Vagina (tissue), 2 donors: ENCODE data around the gene CAV3. TPM values are rescaled to one million over a fixed set of nuclear protein-coding genes. Genes with fewer than 3 reads are reported as not detected.

ENCODE experiments used
- DNase-seq, 2 donors: peaks; one replicate each; pipeline ENCODE4 v3.0.0-alpha.2; 2017; ENCODE audit errors: extremely low spot score in 2 of 2
- H3K27ac ChIP-seq: fragments of 200-600 bp; sonication (generic); one replicate; pipeline ENCODE4 v1.5.1; 2019
- H3K27me3 ChIP-seq: fragments of 200-600 bp; sonication (generic); one replicate; pipeline ENCODE4 v1.5.1; 2019
- H3K36me3 ChIP-seq, 2 donors: fragments of 200-600 bp; sonication (generic); one replicate each; pipeline ENCODE4 v1.5.1; 2017 to 2019
- H3K4me1 ChIP-seq: fragments of 200-600 bp; sonication (generic); one replicate; pipeline ENCODE4 v1.5.1; 2019
- H3K4me3 ChIP-seq, 2 donors: fragments of 200-600 bp; sonication (generic); 1 replicate in 1 of 2; 2 replicates in 1 of 2; pipeline ENCODE4 v1.5.1; 2016 to 2019
- H3K9me3 ChIP-seq: fragments of 200-600 bp; sonication (generic); one replicate; pipeline ENCODE4 v1.5.1; 2019
- CTCF ChIP-seq, 3 experiments: fragments of 450-650 bp in 2 of 3; fragments of 200-600 bp in 1 of 3; sonication (generic) in 1 of 3; IDR thresholded peaks; one replicate each; pipeline ENCODE4 v1.5.1; 2017 to 2019; ENCODE audit warnings: antibody characterized with exemption in 3 of 3, mild to moderate bottlenecking in 2 of 3, moderate library complexity in 2 of 3
- POLR2A ChIP-seq, 2 donors: fragments of 450-650 bp; IDR thresholded peaks; one replicate each; pipeline ENCODE4 v1.6.1; 2017; ENCODE audit warnings: antibody characterized with exemption in 2 of 2, mild to moderate bottlenecking in 2 of 2, moderate library complexity in 2 of 2
- POLR2AphosphoS5 ChIP-seq, 2 donors: sonication (generic); formaldehyde crosslinking; IDR thresholded peaks; one replicate each; pipeline ENCODE4 v1.9.0; 2017; ENCODE audit warnings: antibody characterized with exemption in 2 of 2, mild to moderate bottlenecking in 2 of 2, low read depth in 1 of 2; ENCODE audit not compliant: insufficient read depth in 1 of 2
- intact Hi-C: fragments of 100-400 bp; cut with DNase I; formaldehyde crosslinking; loops from one replicate; pipeline ENCODE4 v1.15.1; 2023
- total RNA-seq: library from RNA; depleted of rRNA; stranded (reverse); fragments of >200 nt; gene quantifications from one replicate; pipeline ENCODE4 v1.2.3, GENCODE V29; 2016

Gene CAV3
- total RNA-seq, 1 donor from 2014 or later: not detected

DNA sequence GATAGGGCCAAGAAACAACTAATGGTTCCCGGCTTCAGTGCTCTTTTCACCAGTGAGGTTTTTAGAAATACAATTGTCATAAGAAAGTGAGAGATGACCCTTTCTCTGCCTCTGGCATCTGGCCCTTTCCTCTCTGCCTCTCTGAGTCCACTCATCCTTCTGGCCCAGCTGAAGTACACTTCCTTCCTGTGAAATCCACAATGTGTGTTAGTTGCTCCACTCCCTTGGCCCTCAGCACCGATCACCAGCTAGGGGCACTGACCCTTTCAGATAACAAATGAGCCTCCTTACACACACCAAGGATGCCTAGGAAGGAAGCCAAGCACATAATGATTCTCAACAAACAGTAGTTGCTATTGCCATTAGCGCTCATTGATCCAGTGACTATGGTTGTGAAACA is 2.9 kb upstream of the CAV3 start:
- no peak overlapping the region for H3K4me3 ChIP-seq
- H3K27ac ChIP-seq: no peak overlapping the region
- no peak for DNase-seq
- no peaks in the 10 kb centered on the region for H3K36me3 ChIP-seq
- H3K27me3 ChIP-seq: no peaks in the 10 kb centered on the region
- no peaks in the 10 kb centered on the region for H3K9me3 ChIP-seq
- intact Hi-C loops: no loop called here
- TF ChIP-seq POLR2AphosphoS5 (IDR thresholded peaks at IDR 0.05; ENCODE audit: insufficient read depth in 1 of 2, low read depth in 1 of 2) (no peak), CTCF (IDR thresholded peaks at IDR 0.05) (no peak), POLR2A (IDR thresholded peaks at IDR 0.05) (no peak)
- no peaks in the 10 kb centered on the region for H3K4me1 ChIP-seq

DNA sequence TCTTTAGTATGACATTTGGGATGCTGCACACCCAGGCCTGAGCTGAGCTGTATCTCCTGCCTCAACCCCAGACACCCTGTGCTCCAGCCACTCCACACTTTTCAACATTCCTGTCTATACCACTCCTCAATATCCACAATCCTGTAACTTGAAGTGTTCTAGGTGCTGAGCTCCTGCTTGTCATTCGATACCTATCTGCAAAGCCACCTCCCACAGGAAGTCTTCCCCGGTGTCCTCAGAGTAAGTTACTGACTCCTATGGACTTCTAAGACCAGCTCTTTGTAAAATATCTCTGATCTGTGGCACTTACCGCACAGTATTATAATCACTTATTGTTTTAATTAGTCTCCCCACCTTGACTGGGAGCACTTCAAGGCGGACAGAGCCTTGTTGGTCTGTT is 1.2 kb upstream of the CAV3 start:
- no peak overlapping the region for H3K27ac ChIP-seq
- intact Hi-C loops: no loop called here
- H3K9me3 ChIP-seq: no peaks in the 10 kb centered on the region
- H3K4me3 ChIP-seq: no peak overlapping the region
- H3K36me3 ChIP-seq: no peaks in the 10 kb centered on the region
- H3K27me3 ChIP-seq: no peaks in the 10 kb centered on the region
- TF ChIP-seq POLR2A (IDR thresholded peaks at IDR 0.05): no peak
- TF ChIP-seq CTCF (IDR thresholded peaks at IDR 0.05): no peak
- TF ChIP-seq POLR2AphosphoS5 (IDR thresholded peaks at IDR 0.05; ENCODE audit: insufficient read depth in 1 of 2, low read depth in 1 of 2): no peak
- no peaks in the 10 kb centered on the region for H3K4me1 ChIP-seq
- DNase-seq: no peak

- TF ChIP-seq CTCF (IDR thresholded peaks at IDR 0.05) (no peak), POLR2A (IDR thresholded peaks at IDR 0.05) (no peak), POLR2AphosphoS5 (IDR thresholded peaks at IDR 0.05; ENCODE audit: insufficient read depth in 1 of 2, low read depth in 1 of 2) (no peak)
- intact Hi-C loops: no loop called here
These were observed 706 bp downstream of the CAV3 start for GRCh38 chr3:8734137-8734878.

DNA sequence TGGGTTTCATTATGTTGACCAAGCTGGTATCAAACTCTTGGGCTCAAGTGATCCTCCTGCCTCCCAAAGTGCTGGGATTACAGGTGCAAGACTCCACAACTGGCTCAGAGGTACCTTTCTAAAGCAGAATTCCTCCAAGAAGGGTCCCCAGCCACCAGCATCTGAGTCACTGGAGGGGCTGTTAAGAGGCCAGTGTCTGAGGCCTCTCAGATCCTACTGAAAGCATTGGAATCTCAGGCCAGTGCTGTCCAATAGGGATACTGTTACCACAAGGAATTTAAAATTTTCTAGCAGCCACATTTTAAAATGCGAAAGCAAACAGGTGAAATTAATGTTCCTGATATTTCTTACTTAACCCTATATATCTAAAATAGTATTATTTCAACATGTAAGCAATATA is 1.3 kb downstream of the CAV3 start:
- no peak overlapping the region for H3K4me3 ChIP-seq
- intact Hi-C loops: no loop called here
- H3K27me3 ChIP-seq: no peaks in the 10 kb centered on the region
- no peaks in the 10 kb centered on the region for H3K36me3 ChIP-seq
- no peak for TF ChIP-seq CTCF (IDR thresholded peaks at IDR 0.05)
- no peak for TF ChIP-seq POLR2A (IDR thresholded peaks at IDR 0.05)
- no peak overlapping the region for H3K27ac ChIP-seq
- no peaks in the 10 kb centered on the region for H3K4me1 ChIP-seq
- no peak for DNase-seq
- H3K9me3 ChIP-seq: no peaks in the 10 kb centered on the region

More at GRCh38 chr3:8734137-8734878, 706 bp downstream of the CAV3 start:
- no peak for DNase-seq
- H3K4me3 ChIP-seq: no peak overlapping the region
- H3K9me3 ChIP-seq: no peaks in the 10 kb centered on the region
- no peaks in the 10 kb centered on the region for H3K27me3 ChIP-seq
- H3K27ac ChIP-seq: no peak overlapping the region
- H3K36me3 ChIP-seq: no peaks in the 10 kb centered on the region
- H3K4me1 ChIP-seq: no peaks in the 10 kb centered on the region

DNA sequence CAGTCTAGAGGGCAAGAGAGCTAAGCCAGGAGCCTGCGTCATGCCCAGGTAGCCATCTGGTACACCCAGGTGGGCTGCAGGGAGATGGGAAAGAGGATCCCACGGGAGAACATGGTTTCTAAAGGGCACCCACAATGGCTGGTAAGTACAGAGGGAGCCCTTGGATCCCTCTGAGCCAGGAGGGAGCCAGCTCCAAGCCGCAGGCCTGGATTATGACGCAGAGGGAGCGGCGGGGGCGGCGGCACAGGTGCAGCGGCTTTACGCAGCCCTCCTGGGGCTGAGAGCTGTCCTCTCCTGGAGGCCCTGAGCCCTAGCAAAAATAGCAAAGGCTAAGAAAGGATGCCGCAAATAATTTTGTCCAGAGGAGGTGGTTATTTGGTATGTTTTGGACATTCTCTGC is 2.8 kb downstream of the CAV3 start:
- DNase-seq: no peak
- TF ChIP-seq POLR2A (IDR thresholded peaks at IDR 0.05): no peak
- TF ChIP-seq POLR2AphosphoS5 (IDR thresholded peaks at IDR 0.05; ENCODE audit: insufficient read depth in 1 of 2, low read depth in 1 of 2): no peak
- no peak for TF ChIP-seq CTCF (IDR thresholded peaks at IDR 0.05)
- Histone ChIP-seq H3K4me3 (no peak overlapping the region), H3K9me3 (no peaks in the 10 kb centered on the region), H3K36me3 (no peaks in the 10 kb centered on the region), H3K27ac (no peak overlapping the region), H3K4me1 (peaks cover 3% of the 10 kb centered on the region), H3K27me3 (no peaks in the 10 kb centered on the region)
- intact Hi-C loops: no loop called here
